Tibial artery (tissue), 4 donors: Measurements from ENCODE around the gene VAPB.

ENCODE experiments used
- DNase-seq, 2 donors: peaks; one replicate each; pipeline ENCODE4 v3.0.0-alpha.2; 2019
- H3K27ac ChIP-seq, 2 donors: fragments of 200-600 bp; sonication (generic) in 1 of 2; 1 replicate in 1 of 2; 2 replicates in 1 of 2; pipeline ENCODE4 v1.5.1; 2018 to 2019; ENCODE audit warnings: mild to moderate bottlenecking in 1 of 2
- H3K27me3 ChIP-seq, 2 donors: fragments of 200-600 bp; sonication (generic) in 1 of 2; one replicate each; pipeline versions ENCODE4 v1.5.1 to v1.6.0; 2016 to 2019
- H3K36me3 ChIP-seq, 3 donors: fragments of 200-600 bp; sonication (generic) in 2 of 3; one replicate each; pipeline ENCODE4 v1.5.1; 2016 to 2019; ENCODE audit warnings: mild to moderate bottlenecking in 2 of 3
- H3K4me1 ChIP-seq, 4 donors: fragments of 200-600 bp; sonication (generic) in 2 of 4; 1 replicate in 3 of 4; 2 replicates in 1 of 4; pipeline ENCODE4 v1.5.1; 2016 to 2019
- H3K4me3 ChIP-seq, 2 donors: fragments of 200-600 bp; sonication (generic) in 1 of 2; 1 replicate in 1 of 2; 2 replicates in 1 of 2; pipeline ENCODE4 v1.5.1; 2018 to 2019; ENCODE audit warnings: mild to moderate bottlenecking in 2 of 2
- H3K9me3 ChIP-seq, 3 donors: fragments of 200-600 bp; sonication (generic) in 1 of 3; one replicate each; pipeline ENCODE4 v1.5.1; 2016 to 2019
- CTCF ChIP-seq, 2 experiments: fragments of 200-600 bp in 1 of 2; fragments of 450-650 bp in 1 of 2; IDR thresholded peaks; one replicate each; pipeline ENCODE4 v1.5.1; 2017 to 2019; ENCODE audit warnings: antibody characterized with exemption in 2 of 2, mild to moderate bottlenecking in 1 of 2, moderate library complexity in 1 of 2
- intact Hi-C: fragments of 100-400 bp; cut with DNase I; formaldehyde crosslinking; loops from one replicate; pipeline ENCODE4 v1.15.0; 2023; ENCODE audit warnings: low total_unique reads

VAPB gene

DNA sequence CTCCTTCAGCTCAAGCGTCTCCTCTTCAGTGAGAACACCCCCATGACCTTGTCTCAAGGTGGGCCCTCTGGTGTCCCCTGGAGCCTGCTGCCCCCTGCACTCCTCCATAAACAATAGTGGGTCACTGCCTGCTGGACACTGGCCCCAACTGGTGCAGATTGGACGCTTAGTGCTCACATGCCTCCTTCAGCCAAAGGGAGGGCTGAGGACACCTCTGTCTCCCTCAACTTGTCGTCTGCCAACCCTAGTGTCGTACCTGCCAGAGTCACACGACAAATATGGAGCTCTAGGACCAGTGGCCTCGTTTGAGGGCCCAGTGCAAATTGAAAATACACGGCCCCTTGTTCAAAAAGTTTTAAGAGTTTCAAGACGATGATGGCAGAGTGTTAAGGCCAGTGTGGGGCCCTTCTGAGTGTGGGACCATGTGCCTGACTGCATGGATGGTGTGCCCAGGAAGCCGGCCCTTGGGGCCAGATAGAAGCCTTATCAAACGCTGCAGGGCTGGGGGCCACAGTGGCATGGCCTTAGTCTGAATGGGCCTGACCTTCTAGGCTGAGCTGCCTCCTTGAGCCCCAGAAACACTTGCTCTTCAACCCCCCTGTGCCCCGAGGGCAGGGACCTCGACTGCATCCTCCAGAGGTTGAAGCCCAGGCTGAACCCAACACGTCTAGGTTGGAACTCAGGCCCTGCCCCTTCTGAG is 106.0 kb downstream of the VAPB start:
- Histone ChIP-seq H3K27ac (no peak overlapping the region), H3K27me3 (no peaks in the 10 kb centered on the region), H3K4me3 (no peak overlapping the region), H3K9me3 (no peaks in the 10 kb centered on the region), H3K4me1 (no peaks in the 10 kb centered on the region), H3K36me3 (no peaks in the 10 kb centered on the region)
- no peak for TF ChIP-seq CTCF (IDR thresholded peaks at IDR 0.05)
- intact Hi-C loops, result no loop called here
- DNase-seq, result no peak

- no peaks in the 10 kb centered on the region for H3K27me3 ChIP-seq
- intact Hi-C loops, result no loop called here
- H3K27ac ChIP-seq, result no peak overlapping the region
- no peak for TF ChIP-seq CTCF (IDR thresholded peaks at IDR 0.05)
- H3K9me3 ChIP-seq, result no peaks in the 10 kb centered on the region
- no peak overlapping the region for H3K4me3 ChIP-seq
- H3K4me1 ChIP-seq, result no peaks in the 10 kb centered on the region
- no peaks in the 10 kb centered on the region for H3K36me3 ChIP-seq
- no peak for DNase-seq
Observed at GRCh38 chr20:58495623-58496428, 106.8 kb downstream of the VAPB start.

- Histone ChIP-seq H3K9me3 (peaks cover 0 to 4% (median 2%) of the 10 kb centered on the region in 3 donors), H3K4me3 (no peak overlapping the region), H3K27me3 (no peaks in the 10 kb centered on the region), H3K36me3 (peaks cover 0 to 2% (median 0%) of the 10 kb centered on the region in 3 donors), H3K4me1 (no peaks in the 10 kb centered on the region), H3K27ac (no peak overlapping the region)
- no peak for TF ChIP-seq CTCF (IDR thresholded peaks at IDR 0.05)
- DNase-seq, result no peak
- intact Hi-C loops, result no loop called here
Observed at GRCh38 chr20:58496429-58496769, 107.4 kb downstream of the VAPB start.

- no peak for TF ChIP-seq CTCF (IDR thresholded peaks at IDR 0.05)
- DNase-seq, result no peak
- Histone ChIP-seq H3K4me1 (no peaks in the 10 kb centered on the region), H3K36me3 (peaks cover 0 to 5% (median 0%) of the 10 kb centered on the region in 3 donors), H3K4me3 (no peak overlapping the region), H3K27ac (no peak overlapping the region), H3K27me3 (no peaks in the 10 kb centered on the region), H3K9me3 (peaks cover 0 to 10% (median 5%) of the 10 kb centered on the region in 3 donors)
- intact Hi-C loops, result no loop called here
Observed at GRCh38 chr20:58497076-58497641, 108.1 kb downstream of the VAPB start.

GRCh38 chr20:58497724-58498469 is 108.9 kb downstream of the VAPB start:
- Histone ChIP-seq H3K27ac (no peak overlapping the region), H3K36me3 (peaks cover 0 to 5% (median 0%) of the 10 kb centered on the region in 3 donors), H3K27me3 (no peaks in the 10 kb centered on the region), H3K4me1 (no peaks in the 10 kb centered on the region), H3K9me3 (peaks cover 0 to 13% (median 5%) of the 10 kb centered on the region in 3 donors), H3K4me3 (no peak overlapping the region)
- intact Hi-C loops, result no loop called here
- TF ChIP-seq CTCF (IDR thresholded peaks at IDR 0.05), result no peak
- no peak for DNase-seq
